Small intestine (tissue), 7 donors: ENCODE data around the gene PDE4D. TPM values are rescaled to one million over a fixed set of nuclear protein-coding genes. Genes with fewer than 3 reads are reported as not detected.

ENCODE experiments used
- DNase-seq, 2 donors: peaks; one replicate each; pipeline versions ENCODE4 v3.0.0 to v3.0.0-alpha.2; 2013
- FAIRE-seq: peaks from 2 replicates; lab custom pipeline; 2012; peaks lifted over from hg19 to GRCh38; lab: Jason Lieb, UNC
- H3K27ac ChIP-seq, 3 donors: one replicate each; pipeline ENCODE4 v1.5.1; 2013; ENCODE audit warnings: low read length in 2 of 3, mild to moderate bottlenecking in 2 of 3, control low read depth in 1 of 3, inconsistent platforms in 1 of 3, low read depth in 1 of 3, moderate library complexity in 1 of 3
- H3K27me3 ChIP-seq, 3 donors: one replicate each; pipeline ENCODE4 v1.6.1; 2013; ENCODE audit warnings: low read length in 3 of 3, inconsistent platforms in 1 of 3; ENCODE audit not compliant: control insufficient read depth in 3 of 3, insufficient read depth in 3 of 3
- H3K36me3 ChIP-seq, 3 donors: one replicate each; pipeline ENCODE4 v1.6.1; 2013; ENCODE audit warnings: low read length in 3 of 3, inconsistent platforms in 1 of 3, low read depth in 1 of 3, mild to moderate bottlenecking in 1 of 3, moderate library complexity in 1 of 3; ENCODE audit not compliant: control insufficient read depth in 3 of 3, insufficient read depth in 2 of 3
- H3K4me1 ChIP-seq, 3 donors: one replicate each; pipeline ENCODE4 v1.6.1; 2013; ENCODE audit warnings: low read length in 2 of 3, inconsistent platforms in 1 of 3, low read depth in 1 of 3, mild to moderate bottlenecking in 1 of 3, moderate library complexity in 1 of 3; ENCODE audit not compliant: control insufficient read depth in 3 of 3, insufficient read depth in 2 of 3
- H3K4me3 ChIP-seq, 3 donors: one replicate each; pipeline ENCODE4 v1.5.1; 2013; ENCODE audit warnings: low read length in 3 of 3, control low read depth in 1 of 3, inconsistent platforms in 1 of 3, low read depth in 1 of 3, mild to moderate bottlenecking in 1 of 3, moderate library complexity in 1 of 3
- H3K9me3 ChIP-seq, 2 donors: one replicate each; pipeline ENCODE4 v1.6.1; 2013; ENCODE audit warnings: low read depth in 1 of 2, low read length in 1 of 2; ENCODE audit not compliant: control insufficient read depth in 2 of 2, insufficient read depth in 1 of 2
- WGBS, 3 donors: extraction: QIAGEN DNeasy Blood & Tissue Kit; methylation state at CpG; one replicate each; pipeline ENCODE4 v1.1.7; 2013; 5-methylcytosine and 5-hydroxymethylcytosine counted together
- polyA plus RNA-seq, 4 donors: library from polyadenylated mRNA; stranded (reverse) in 3 of 4; unstranded in 1 of 4; fragments of 200-250 nt in 3 of 4; fragments of 120-200 nt in 1 of 4; gene quantifications; one replicate each; pipeline versions ENCODE4 v1.2.1 to v1.2.3, GENCODE V29; 2013
- donor health status: healthy with polysubstance abuse.
- donor health status: control.
- donor health status: control.
- donor health status: Bipolar disorder and iron deficiency.
- donor health status: healthy.

The PDE4D gene
- polyA plus RNA-seq, 4 donors = 2.9 to 16.2 (median 5.3) TPM

DNA sequence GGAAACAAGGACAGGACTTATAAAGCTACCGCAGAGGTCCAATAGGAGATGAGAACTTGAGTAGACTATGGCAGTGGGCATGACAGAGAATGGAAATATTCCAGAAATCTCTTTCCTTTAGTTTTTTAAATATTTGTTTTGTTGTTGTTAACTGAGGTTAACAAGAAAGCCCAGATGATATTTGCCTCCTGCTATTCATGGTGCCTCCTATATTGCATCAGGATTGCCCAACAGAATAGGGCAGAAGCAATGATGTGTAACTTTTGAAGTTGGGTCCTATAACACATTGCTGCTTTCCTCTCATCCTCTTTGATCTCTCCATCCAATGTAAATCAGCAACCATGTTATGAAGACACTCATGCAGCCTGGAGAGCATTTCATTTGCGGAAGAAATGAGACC, 42.8 kb downstream of the PDE4D start:
- no peak overlapping the region for H3K27ac ChIP-seq
- no peaks in the 10 kb centered on the region for H3K4me1 ChIP-seq
- H3K4me3 ChIP-seq = no peak overlapping the region
- H3K9me3 ChIP-seq = no peaks in the 10 kb centered on the region
- DNase-seq (no peak), FAIRE-seq (no peak)
- 74 to 99% (median 94%) methylated on average over 2 of the region's 2 CpGs for WGBS, 3 donors
- peaks cover 0 to 3% (median 0%) of the 10 kb centered on the region in 3 donors for H3K27me3 ChIP-seq
- no peaks in the 10 kb centered on the region for H3K36me3 ChIP-seq

DNA sequence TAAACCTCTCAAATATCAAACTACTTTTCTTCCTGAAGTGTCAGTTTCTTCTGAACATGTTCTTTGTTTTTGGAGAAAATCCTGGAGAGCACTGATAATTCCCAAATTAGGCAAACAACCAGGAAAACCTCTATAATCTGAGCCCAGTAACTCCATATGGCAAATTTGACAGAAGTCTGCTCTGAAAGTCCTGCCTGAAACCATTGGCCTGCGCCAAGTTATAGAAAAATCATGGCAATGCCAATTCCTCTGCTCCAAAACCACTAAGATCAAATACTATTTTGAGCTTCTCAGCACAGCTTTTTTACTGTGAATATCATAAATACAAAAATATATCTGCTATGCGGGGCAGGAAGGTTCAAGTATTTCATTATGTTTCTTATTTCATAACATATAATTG, 45.9 kb downstream of the PDE4D start:
- 89 to 99% (median 97%) methylated on average over 2 of the region's 2 CpGs for WGBS, 3 donors
- H3K27ac ChIP-seq = no peak overlapping the region
- H3K9me3 ChIP-seq = no peaks in the 10 kb centered on the region
- no peaks in the 10 kb centered on the region for H3K4me1 ChIP-seq
- no peak overlapping the region for H3K4me3 ChIP-seq
- FAIRE-seq (no peak), DNase-seq (no peak)
- H3K27me3 ChIP-seq = no peaks in the 10 kb centered on the region
- H3K36me3 ChIP-seq = no peaks in the 10 kb centered on the region

DNA sequence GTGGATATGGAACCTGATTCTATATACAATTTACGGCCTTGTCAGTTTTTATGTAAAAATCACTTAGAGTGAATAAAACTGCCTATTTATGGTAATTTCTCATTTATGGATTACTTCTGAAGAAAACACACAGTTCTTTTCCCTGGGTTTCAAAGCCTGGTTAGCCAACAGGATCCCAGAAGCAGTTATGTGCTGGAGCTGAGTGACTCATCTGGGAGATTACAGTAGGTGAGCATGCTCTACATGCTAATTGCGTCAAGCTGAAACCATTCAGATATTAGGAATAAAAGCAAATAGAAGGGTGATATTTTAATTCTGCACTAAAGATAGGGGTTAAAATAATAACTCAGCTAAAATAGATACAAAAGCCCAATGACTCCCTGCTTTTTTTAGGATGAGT, 47.8 kb downstream of the PDE4D start:
- no peak for DNase-seq
- Histone ChIP-seq H3K27me3 (no peaks in the 10 kb centered on the region), H3K4me1 (no peaks in the 10 kb centered on the region), H3K9me3 (no peaks in the 10 kb centered on the region), H3K4me3 (no peak overlapping the region), H3K27ac (no peak overlapping the region), H3K36me3 (no peaks in the 10 kb centered on the region)
- WGBS, 3 donors = 88 to 95% (median 95%) methylated on average over 2 of the region's 2 CpGs
- FAIRE-seq = no peak

DNA sequence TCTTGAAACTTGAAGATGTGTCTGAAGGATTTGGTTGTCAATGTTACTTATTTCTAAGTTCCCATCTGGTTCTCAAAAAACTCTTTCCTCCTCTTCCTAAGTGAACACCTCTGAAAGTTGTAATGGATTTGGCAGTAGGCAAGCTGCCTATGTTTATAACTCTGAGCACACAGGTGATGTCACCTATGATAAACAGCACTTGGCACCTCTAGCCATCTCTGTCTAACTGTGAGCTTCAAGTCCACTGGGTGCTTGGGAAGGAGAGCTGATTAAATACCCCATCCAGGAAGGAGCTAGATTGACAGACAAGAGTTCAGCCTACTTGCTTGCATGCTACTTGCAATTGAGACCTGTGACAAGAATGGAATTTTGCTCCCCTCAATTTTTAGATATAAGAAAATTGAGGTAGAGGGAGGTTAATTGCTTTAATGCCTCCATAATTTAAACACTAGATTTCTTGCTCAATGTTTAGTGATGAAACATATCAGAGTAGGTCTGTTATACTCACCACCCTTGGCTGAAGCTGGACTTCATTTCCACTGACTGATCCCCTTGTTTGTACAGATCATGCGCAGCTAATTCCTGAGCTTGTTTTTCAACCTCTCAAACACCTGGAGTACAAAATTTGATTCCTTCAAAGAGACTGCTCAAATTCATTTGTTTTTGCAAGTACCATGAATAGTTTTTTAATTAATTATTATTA, 49.9 kb downstream of the PDE4D start:
- DNase-seq (peak in 1 of 2 donors; percentile 64), FAIRE-seq (no peak)
- H3K4me1 ChIP-seq = peaks cover 0 to 2% (median 0%) of the 10 kb centered on the region in 3 donors
- no peaks in the 10 kb centered on the region for H3K36me3 ChIP-seq
- H3K27ac ChIP-seq = no peak overlapping the region
- H3K4me3 ChIP-seq = no peak overlapping the region
- 70 to 95% (median 72%) methylated on average over 1 of the region's 1 CpG for WGBS, 3 donors
- no peaks in the 10 kb centered on the region for H3K9me3 ChIP-seq
- H3K27me3 ChIP-seq = no peaks in the 10 kb centered on the region

DNA sequence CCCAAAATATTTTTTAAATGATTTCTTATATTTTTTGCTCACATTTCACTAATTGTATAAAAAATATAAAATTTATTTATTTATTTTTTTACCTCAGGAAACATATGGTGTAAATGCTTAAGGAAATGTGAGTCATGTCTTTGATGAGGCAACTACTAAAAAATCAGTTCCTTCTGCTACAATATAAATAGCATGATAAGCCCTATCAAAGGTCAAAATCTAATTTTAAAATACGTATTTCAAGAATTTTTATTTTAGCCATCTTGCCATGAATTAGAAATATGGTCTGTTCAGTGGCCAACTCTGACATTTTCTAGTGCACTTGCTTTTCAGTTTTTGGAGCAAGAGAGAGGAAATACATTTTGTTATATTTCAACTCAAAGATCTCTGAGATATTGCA, 50.5 kb downstream of the PDE4D start:
- no peaks in the 10 kb centered on the region for H3K9me3 ChIP-seq
- FAIRE-seq = no peak
- peaks cover 0 to 2% (median 0%) of the 10 kb centered on the region in 3 donors for H3K4me1 ChIP-seq
- WGBS, 3 donors = 8 to 27% (median 10%) methylated on average over 1 of the region's 1 CpG
- H3K4me3 ChIP-seq = no peak overlapping the region
- no peaks in the 10 kb centered on the region for H3K36me3 ChIP-seq
- DNase-seq = no peak
- H3K27ac ChIP-seq = no peak overlapping the region
- no peaks in the 10 kb centered on the region for H3K27me3 ChIP-seq

DNA sequence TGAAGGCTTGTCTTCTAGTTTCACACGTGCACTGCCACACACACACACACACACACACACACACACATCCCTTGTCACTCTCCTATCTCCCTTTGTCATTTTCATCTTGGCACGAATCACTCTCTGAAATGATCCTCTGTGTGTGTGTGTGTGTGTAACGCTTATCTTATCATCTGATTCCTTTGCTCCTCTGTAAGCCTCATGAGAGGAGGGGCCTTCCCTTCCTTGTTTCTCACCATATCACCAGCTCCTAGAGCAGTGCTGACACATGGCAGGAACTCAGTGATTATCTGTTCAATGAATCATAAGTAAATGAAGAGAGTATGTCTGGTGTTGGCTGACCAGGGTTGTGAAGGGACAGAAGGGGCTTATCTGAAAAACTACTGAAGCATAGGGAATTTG, 53.3 kb downstream of the PDE4D start:
- DNase-seq (peak; percentile 13 to 27), FAIRE-seq (no peak)
- H3K36me3 ChIP-seq = no peaks in the 10 kb centered on the region
- WGBS, 3 donors = 9 to 45% (median 29%) methylated on average over 3 of the region's 3 CpGs
- no peak overlapping the region for H3K27ac ChIP-seq
- H3K4me3 ChIP-seq = no peak overlapping the region
- H3K9me3 ChIP-seq = no peaks in the 10 kb centered on the region
- H3K4me1 ChIP-seq = peaks cover 0 to 2% (median 0%) of the 10 kb centered on the region in 3 donors
- no peaks in the 10 kb centered on the region for H3K27me3 ChIP-seq

DNA sequence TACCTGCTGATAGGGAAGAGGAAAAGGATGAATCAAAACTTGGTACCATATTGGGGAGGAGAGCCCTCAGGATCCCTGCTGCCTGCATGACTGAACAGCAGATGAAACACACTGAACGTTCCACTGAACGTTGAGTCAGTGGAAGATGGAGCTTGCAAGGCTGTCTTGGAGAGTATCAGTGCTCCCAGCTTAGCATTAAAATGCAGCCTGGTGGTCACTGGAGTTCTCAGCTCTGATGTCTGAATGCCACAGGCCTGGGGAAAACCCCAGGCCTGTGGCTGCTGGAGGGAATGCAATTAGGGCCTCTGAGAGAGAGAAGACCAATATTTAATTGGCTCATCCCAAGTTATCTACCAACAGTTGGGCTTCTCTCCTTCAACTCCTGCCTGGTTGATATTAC, 54.5 kb downstream of the PDE4D start:
- H3K36me3 ChIP-seq = no peaks in the 10 kb centered on the region
- whole genome bisulfite sequencing, 3 donors = 85 to 90% (median 89%) methylated on average over 2 of the region's 2 CpGs
- DNase-seq = no peak
- no peak overlapping the region for H3K4me3 ChIP-seq
- H3K9me3 ChIP-seq = no peaks in the 10 kb centered on the region
- H3K4me1 ChIP-seq = peaks cover 0 to 2% (median 0%) of the 10 kb centered on the region in 3 donors
- no peak overlapping the region for H3K27ac ChIP-seq
- FAIRE-seq = no peak
- H3K27me3 ChIP-seq = no peaks in the 10 kb centered on the region

DNA sequence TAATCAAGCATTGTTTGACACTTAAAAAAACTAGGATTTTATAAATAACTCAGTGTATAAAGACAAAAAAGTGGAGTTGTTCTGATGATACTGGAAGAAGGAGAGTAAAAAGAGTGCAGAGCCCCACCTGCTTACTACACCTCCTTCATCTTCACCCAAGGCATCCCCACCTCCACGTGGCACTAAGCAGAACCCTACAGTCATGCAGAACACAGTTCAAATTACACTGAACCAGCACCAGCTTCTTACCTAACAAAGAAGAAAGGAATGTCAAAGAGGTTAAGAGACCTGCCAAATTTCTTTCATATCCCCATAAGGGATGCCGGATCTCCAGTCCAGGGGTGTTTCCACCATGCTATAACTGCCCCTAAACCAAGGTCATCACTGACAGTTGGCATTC, 55.5 kb downstream of the PDE4D start:
- DNase-seq (no peak), FAIRE-seq (no peak)
- H3K4me3 ChIP-seq = no peak overlapping the region
- 63 to 85% (median 66%) methylated on average over 2 of the region's 2 CpGs for WGBS, 3 donors
- peaks cover 0 to 2% (median 0%) of the 10 kb centered on the region in 3 donors for H3K4me1 ChIP-seq
- no peak overlapping the region for H3K27ac ChIP-seq
- no peaks in the 10 kb centered on the region for H3K27me3 ChIP-seq
- no peaks in the 10 kb centered on the region for H3K36me3 ChIP-seq
- H3K9me3 ChIP-seq = no peaks in the 10 kb centered on the region

DNA sequence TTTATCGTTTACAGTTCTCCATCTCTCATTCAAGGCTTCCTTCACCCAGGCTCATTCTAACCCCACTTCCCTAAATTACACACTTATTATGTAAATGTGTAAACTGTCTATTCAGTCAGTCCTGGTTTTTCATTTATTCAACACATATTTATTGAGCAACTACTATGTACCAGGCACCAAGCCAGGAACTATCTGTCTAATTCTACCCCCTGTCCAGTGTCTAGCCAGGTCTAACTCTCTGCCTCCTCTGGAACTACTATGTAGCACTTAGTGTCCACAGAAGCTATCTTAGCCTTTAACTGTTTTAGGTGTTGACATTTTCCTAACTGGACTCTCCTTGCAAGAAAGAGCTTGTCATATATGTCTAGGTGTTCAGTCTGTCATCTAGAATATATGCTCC, 56.5 kb downstream of the PDE4D start:
- Histone ChIP-seq H3K4me3 (no peak overlapping the region), H3K27me3 (no peaks in the 10 kb centered on the region), H3K4me1 (peaks cover 0 to 2% (median 0%) of the 10 kb centered on the region in 3 donors), H3K36me3 (no peaks in the 10 kb centered on the region), H3K27ac (no peak overlapping the region), H3K9me3 (no peaks in the 10 kb centered on the region)
- FAIRE-seq (no peak), DNase-seq (no peak)
- 76 to 93% (median 91%) methylated on average over 1 of the region's 1 CpG for WGBS, 3 donors
